HG02943 (cell line): ENCODE measurements around the gene PTCRA.
"Not testable (repeated sequence)": the region's sequence is repeated elsewhere in the genome, so short reads cannot be mapped to it uniquely, and the experiment has no call there.

Experiments
- ATAC-seq: cut with Tn5 transposase; IDR thresholded peaks from one replicate; pipeline ENCODE4 v1.9.1; 2021; ENCODE audit warnings: mild to moderate bottlenecking, low read depth, moderate library complexity; ENCODE audit not compliant: unreplicated experiment

The PTCRA gene

GRCh38 chr6:42902429-42903263 is 13.2 kb upstream of the PTCRA start:
- ATAC-seq, result not testable (repeated sequence)

GRCh38 chr6:42904467-42904866 is 11.4 kb upstream of the PTCRA start:
- no peak for ATAC-seq

- no peak for ATAC-seq
These were observed 8.5 kb upstream of the PTCRA start for GRCh38 chr6:42907336-42907735.

GRCh38 chr6:42909835-42910234 is 6.0 kb upstream of the PTCRA start:
- ATAC-seq, result no peak

GRCh38 chr6:42911171-42912021 is 4.5 kb upstream of the PTCRA start:
- no peak for ATAC-seq

- no peak for ATAC-seq
These were observed 1.3 kb upstream of the PTCRA start for GRCh38 chr6:42914546-42914945.

GRCh38 chr6:42916288-42916687 is 435 bp downstream of the PTCRA start:
- no peak for ATAC-seq

- ATAC-seq, result no peak
These were observed 5.9 kb downstream of the PTCRA start for GRCh38 chr6:42921801-42922200.

GRCh38 chr6:42923666-42924065 is 7.8 kb downstream of the PTCRA start:
- ATAC-seq, result no peak

GRCh38 chr6:42925248-42925857 is 9.5 kb downstream of the PTCRA start:
- no peak for ATAC-seq

- peak; percentile 65 for ATAC-seq
These were observed 13.3 kb downstream of the PTCRA start, which contains the start of gene CNPY3 for GRCh38 chr6:42928986-42929820. Gene CNPY3, plus strand, starts transcription at chr6:42929480. Its CDS starts 91 bp downstream, at chr6:42929571.

GRCh38 chr6:42929821-42930360 is 14.0 kb downstream of the PTCRA start:
- peak; percentile 57 for ATAC-seq

GRCh38 chr6:42932412-42932811 is 16.6 kb downstream of the PTCRA start:
- no peak for ATAC-seq

GRCh38 chr6:42933205-42933604 is 17.4 kb downstream of the PTCRA start:
- ATAC-seq, result no peak

- no peak for ATAC-seq
These were observed 19.5 kb downstream of the PTCRA start for GRCh38 chr6:42935322-42935721.

- ATAC-seq, result no peak
These were observed 20.5 kb downstream of the PTCRA start for GRCh38 chr6:42936398-42936797.

- ATAC-seq, result no peak
These were observed 21.9 kb downstream of the PTCRA start for GRCh38 chr6:42937548-42938427.

GRCh38 chr6:42938428-42938796 is 22.6 kb downstream of the PTCRA start:
- ATAC-seq, result no peak
